ENCODE measurements around the gene VPS18.
A peak's percentile ranks its signal among the peaks of the same experiment; 100 is the strongest.

- TF ChIP-seq, protein P1, sequence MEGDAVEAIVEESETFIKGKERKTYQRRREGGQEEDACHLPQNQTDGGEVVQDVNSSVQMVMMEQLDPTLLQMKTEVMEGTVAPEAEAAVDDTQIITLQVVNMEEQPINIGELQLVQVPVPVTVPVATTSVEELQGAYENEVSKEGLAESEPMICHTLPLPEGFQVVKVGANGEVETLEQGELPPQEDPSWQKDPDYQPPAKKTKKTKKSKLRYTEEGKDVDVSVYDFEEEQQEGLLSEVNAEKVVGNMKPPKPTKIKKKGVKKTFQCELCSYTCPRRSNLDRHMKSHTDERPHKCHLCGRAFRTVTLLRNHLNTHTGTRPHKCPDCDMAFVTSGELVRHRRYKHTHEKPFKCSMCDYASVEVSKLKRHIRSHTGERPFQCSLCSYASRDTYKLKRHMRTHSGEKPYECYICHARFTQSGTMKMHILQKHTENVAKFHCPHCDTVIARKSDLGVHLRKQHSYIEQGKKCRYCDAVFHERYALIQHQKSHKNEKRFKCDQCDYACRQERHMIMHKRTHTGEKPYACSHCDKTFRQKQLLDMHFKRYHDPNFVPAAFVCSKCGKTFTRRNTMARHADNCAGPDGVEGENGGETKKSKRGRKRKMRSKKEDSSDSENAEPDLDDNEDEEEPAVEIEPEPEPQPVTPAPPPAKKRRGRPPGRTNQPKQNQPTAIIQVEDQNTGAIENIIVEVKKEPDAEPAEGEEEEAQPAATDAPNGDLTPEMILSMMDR (conservative IDR thresholded peaks at IDR 0.05), result no peak
- peak; percentile 56; the same call in 1 of the 2 replicates for TF ChIP-seq EZH2 (IDR thresholded peaks at IDR 0.05; ENCODE audit: low read depth)
These were observed 33.9 kb downstream of the VPS18 start for GRCh38 chr15:40927873-40928806.

All from PC-9 (cell line).